ENCODE measurements around the gene CD83.

CD83 gene

GRCh38 chr6:14127611-14128010 lies 10.0 kb downstream of the CD83 start:
- no peak for DNase-seq

GRCh38 chr6:14128012-14128411 lies 10.4 kb downstream of the CD83 start:
- no peak for DNase-seq

GRCh38 chr6:14128746-14129145 lies 11.2 kb downstream of the CD83 start:
- DNase-seq, result no peak

- DNase-seq, result no peak
Measured at GRCh38 chr6:14129575-14129974, 12.0 kb downstream of the CD83 start.

- DNase-seq, result no peak
Measured at GRCh38 chr6:14130435-14131075, 13.0 kb downstream of the CD83 start.

GRCh38 chr6:14131579-14131978 lies 14.0 kb downstream of the CD83 start:
- DNase-seq, result no peak

GRCh38 chr6:14132244-14132920 lies 14.8 kb downstream of the CD83 start:
- no peak for DNase-seq

GRCh38 chr6:14132921-14133275 lies 15.3 kb downstream of the CD83 start:
- no peak for DNase-seq

- DNase-seq, result no peak
Measured at GRCh38 chr6:14134211-14134910, 16.8 kb downstream of the CD83 start.

GRCh38 chr6:14135893-14136539 lies 18.4 kb downstream of the CD83 start:
- DNase-seq, result no peak

GRCh38 chr6:14138701-14139215 lies 21.2 kb downstream of the CD83 start:
- DNase-seq, result no peak

- DNase-seq, result no peak
Measured at GRCh38 chr6:14141351-14142062, 23.9 kb downstream of the CD83 start.

GRCh38 chr6:14142063-14142450 lies 24.5 kb downstream of the CD83 start:
- no peak for DNase-seq

GRCh38 chr6:14142511-14143223 lies 25.1 kb downstream of the CD83 start:
- DNase-seq, result no peak

GRCh38 chr6:14143305-14143704 lies 25.7 kb downstream of the CD83 start:
- DNase-seq, result no peak

- no peak for DNase-seq
Measured at GRCh38 chr6:14144678-14145113, 27.1 kb downstream of the CD83 start.

- DNase-seq, result no peak
Measured at GRCh38 chr6:14146506-14147096, 29.0 kb downstream of the CD83 start.

- DNase-seq, result no peak
Measured at GRCh38 chr6:14147891-14148290, 30.3 kb downstream of the CD83 start.

- DNase-seq, result no peak
Measured at GRCh38 chr6:14148471-14148870, 30.9 kb downstream of the CD83 start.

- DNase-seq, result no peak
Measured at GRCh38 chr6:14149053-14149738, 31.6 kb downstream of the CD83 start.

- DNase-seq, result no peak
Measured at GRCh38 chr6:14149739-14150130, 32.2 kb downstream of the CD83 start.
